Body of pancreas (tissue), 4 donors: ENCODE data around the gene SLC2A4.

Experiments
- POLR2A ChIP-seq, 3 donors: fragments of 450-650 bp; IDR thresholded peaks; one replicate each; pipeline ENCODE4 v1.6.1; 2016; ENCODE audit warnings: antibody characterized with exemption in 3 of 3, mild to moderate bottlenecking in 2 of 3
- TF ChIP-seq, protein P1 (sequence below), 7 experiments: fragments of 450-650 bp in 4 of 7; fragments of 200-600 bp in 3 of 7; sonication (generic) in 3 of 7; IDR thresholded peaks; one replicate each; pipeline ENCODE4 v1.5.1; 2016 to 2019; ENCODE audit warnings: antibody characterized with exemption in 7 of 7

DNA sequence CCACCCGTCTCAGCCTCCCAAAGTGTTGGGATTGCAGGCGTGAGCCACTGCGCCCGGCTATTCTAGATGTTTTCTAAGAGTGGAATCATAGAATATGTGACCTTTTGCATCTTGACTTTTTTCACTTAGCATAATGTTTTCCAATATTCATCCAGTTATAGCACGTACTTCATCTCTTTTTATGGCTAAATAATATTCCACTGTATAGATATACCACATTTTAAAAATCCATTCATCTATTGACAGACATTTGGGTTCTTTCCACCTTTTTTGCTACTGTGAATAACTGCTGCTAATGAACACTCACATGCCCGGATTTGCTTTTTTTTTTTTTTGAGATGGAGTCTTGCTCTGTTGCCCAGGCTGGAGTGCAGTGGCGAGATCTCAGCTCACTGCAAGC is 22.7 kb downstream of the SLC2A4 start:
- TF ChIP-seq, protein P1, sequence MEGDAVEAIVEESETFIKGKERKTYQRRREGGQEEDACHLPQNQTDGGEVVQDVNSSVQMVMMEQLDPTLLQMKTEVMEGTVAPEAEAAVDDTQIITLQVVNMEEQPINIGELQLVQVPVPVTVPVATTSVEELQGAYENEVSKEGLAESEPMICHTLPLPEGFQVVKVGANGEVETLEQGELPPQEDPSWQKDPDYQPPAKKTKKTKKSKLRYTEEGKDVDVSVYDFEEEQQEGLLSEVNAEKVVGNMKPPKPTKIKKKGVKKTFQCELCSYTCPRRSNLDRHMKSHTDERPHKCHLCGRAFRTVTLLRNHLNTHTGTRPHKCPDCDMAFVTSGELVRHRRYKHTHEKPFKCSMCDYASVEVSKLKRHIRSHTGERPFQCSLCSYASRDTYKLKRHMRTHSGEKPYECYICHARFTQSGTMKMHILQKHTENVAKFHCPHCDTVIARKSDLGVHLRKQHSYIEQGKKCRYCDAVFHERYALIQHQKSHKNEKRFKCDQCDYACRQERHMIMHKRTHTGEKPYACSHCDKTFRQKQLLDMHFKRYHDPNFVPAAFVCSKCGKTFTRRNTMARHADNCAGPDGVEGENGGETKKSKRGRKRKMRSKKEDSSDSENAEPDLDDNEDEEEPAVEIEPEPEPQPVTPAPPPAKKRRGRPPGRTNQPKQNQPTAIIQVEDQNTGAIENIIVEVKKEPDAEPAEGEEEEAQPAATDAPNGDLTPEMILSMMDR (IDR thresholded peaks at IDR 0.05), result no peak
- no peak for TF ChIP-seq POLR2A (IDR thresholded peaks at IDR 0.05)
